ENCODE results near the gene LEUTX.
"Not testable (repeated sequence)": the region's sequence is repeated elsewhere in the genome, so short reads cannot be mapped to it uniquely, and the experiment has no call there.

Gene LEUTX

DNA sequence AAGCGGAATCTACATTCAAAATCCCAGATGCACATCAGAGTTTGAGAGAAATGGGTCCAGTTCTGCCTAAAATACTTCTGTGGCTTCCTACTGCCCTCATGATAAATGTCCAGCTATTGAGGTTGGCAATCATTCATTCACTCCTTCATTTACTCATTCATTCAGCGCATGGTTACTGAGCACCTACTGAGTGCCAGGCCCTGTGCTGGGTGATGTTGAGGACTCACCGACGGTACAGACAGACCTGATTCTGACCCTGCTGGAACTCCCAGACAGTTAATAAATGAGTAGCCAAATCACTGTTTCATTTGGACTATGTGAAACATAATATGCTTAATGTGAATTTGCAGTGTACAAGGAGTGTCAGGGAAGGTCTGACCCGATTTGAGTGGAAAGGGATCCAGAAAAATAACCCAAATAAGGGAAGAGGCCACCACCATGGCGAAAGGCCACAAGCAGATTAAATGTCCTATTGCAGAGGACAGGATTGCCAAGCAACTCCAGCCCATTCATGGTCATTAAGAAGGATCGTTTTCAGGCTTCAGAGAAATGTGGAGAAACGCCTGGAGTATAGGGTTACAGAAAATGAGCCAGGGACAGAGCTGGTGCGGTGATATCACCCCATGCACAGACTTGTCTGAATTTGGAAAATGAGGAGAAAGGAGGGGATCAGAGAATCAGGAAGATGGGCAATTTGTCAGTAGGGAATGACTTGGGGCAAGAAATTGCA, 34.8 kb downstream of the LEUTX start:
- DNase-seq (ENCODE audit: insufficient read length, low spot score) (no peak), FAIRE-seq (no peak)
- TF ChIP-seq, protein P1, sequence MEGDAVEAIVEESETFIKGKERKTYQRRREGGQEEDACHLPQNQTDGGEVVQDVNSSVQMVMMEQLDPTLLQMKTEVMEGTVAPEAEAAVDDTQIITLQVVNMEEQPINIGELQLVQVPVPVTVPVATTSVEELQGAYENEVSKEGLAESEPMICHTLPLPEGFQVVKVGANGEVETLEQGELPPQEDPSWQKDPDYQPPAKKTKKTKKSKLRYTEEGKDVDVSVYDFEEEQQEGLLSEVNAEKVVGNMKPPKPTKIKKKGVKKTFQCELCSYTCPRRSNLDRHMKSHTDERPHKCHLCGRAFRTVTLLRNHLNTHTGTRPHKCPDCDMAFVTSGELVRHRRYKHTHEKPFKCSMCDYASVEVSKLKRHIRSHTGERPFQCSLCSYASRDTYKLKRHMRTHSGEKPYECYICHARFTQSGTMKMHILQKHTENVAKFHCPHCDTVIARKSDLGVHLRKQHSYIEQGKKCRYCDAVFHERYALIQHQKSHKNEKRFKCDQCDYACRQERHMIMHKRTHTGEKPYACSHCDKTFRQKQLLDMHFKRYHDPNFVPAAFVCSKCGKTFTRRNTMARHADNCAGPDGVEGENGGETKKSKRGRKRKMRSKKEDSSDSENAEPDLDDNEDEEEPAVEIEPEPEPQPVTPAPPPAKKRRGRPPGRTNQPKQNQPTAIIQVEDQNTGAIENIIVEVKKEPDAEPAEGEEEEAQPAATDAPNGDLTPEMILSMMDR (IDR thresholded peaks at IDR 0.05; ENCODE audit: insufficient read depth, missing control alignments), result no peak

DNA sequence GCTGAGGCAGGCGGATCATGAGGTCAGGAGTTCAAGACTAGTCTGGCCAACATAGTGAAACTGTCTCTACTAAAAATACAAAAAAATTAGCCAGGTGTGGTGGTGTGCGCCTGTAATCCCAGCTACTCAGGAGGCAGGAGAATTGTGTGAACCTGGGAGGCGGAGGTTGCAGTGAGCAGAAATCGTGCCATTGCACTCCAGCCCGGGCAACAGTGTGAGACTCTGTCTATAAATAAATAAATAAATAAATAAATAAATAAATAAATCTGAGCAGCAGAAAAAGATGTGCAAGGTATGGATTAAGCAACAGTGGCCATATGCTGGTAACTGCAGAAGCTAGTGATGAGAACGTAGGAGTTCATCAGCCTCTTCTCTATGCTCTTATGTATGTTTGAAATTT, 35.5 kb downstream of the LEUTX start:
- FAIRE-seq, result not testable (repeated sequence)

DNA sequence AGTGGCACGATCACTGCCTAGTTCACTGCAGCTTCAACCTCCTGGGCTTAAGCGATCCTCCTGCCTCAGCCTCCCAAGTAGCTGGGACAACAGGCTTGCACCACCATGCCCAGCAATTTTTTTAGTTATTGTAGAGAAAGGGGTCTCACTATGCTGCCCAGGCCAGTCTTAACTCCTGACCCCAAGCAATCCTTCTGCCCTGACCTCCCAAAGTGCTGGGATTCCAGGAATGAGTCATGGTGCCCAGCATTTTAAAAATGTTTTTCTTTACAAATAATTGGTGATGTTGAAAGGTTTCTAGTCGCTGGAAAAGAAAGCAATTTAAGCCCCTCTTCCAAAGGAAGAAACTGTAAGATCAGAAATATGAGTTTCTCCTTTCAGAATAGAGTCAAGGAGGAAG, 35.9 kb downstream of the LEUTX start:
- TF ChIP-seq, protein P1 (IDR thresholded peaks at IDR 0.05; ENCODE audit: insufficient read depth, missing control alignments), result no peak
- FAIRE-seq, result no peak
- DNase-seq (ENCODE audit: insufficient read length, low spot score), result no peak

More for the DNA sequence above, 35.5 kb downstream of the LEUTX start:
- not testable (repeated sequence) for DNase-seq (ENCODE audit: insufficient read length, low spot score)

DNA sequence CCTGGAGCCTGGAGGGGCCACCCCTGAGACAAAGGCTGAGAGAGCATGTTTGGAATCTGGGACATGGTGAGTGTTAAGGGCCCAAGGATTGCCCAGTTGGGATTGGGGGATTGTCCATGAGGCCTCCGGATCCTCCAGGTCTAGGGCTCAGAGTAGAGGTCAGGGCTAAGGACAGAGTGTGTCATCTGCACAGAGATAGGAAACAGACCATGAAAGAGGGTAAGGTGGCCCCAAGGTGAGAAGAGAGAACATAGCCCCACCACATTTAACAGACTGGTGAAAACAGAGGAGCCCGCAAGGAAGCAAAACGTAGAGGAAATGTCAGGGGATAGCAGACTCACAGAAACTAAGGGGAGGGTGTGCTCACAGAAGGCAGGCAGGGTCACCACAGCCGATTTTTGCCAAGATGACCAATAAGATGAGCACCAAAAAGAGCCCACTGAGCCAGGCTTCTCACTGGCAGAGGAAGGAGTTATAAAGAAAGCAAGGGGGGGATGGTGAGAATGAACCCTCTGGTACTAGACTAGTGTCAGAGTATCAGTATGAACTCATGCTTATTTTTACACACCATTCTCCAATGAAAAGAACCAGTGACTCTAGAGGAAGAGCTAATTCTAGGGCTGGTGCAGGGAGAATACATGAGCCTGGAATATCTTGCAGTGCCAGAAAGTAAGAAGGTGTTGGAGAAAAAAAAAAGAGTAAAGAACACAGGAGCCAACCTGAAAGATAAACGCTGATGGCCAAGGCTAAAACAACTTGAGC, 37.8 kb downstream of the LEUTX start:
- FAIRE-seq (no peak), DNase-seq (ENCODE audit: insufficient read length, low spot score) (no peak)
- TF ChIP-seq, protein P1 (IDR thresholded peaks at IDR 0.05; ENCODE audit: insufficient read depth, missing control alignments), result no peak

DNA sequence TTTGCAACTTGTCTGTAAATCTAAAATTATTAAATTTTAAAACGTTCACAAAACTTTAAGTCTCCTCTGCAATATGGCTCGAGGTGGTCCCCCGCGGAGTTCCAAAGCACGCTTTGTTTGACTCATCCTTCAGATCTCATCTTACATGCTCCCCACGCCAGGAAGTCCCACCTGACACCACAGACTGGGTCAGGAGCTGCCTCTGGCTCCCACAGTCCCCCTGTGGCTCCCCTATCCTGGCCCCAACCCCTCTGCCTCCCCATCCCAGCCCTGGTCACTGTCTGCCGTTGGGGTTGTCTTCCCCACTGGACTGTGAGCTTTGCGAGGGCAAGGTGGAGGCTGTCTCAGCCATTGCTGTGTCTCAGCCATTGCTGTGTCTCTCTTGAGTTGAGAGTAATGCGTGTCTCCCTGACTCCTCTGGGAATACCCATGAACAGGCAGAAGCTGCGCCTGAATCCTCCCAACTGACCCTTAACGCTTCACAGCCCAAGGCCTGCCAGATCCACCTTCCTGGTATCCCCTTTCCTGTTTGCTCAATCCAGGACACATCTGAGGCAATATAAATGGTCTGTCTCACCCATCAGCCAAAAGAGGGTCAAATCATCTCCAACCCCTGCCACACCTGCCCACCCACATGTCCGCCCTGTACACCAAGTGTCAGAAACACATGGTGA, 39.4 kb downstream of the LEUTX start:
- DNase-seq (ENCODE audit: insufficient read length, low spot score), result no peak
- no peak for FAIRE-seq
- TF ChIP-seq, protein P1 (IDR thresholded peaks at IDR 0.05; ENCODE audit: insufficient read depth, missing control alignments), result no peak

DNA sequence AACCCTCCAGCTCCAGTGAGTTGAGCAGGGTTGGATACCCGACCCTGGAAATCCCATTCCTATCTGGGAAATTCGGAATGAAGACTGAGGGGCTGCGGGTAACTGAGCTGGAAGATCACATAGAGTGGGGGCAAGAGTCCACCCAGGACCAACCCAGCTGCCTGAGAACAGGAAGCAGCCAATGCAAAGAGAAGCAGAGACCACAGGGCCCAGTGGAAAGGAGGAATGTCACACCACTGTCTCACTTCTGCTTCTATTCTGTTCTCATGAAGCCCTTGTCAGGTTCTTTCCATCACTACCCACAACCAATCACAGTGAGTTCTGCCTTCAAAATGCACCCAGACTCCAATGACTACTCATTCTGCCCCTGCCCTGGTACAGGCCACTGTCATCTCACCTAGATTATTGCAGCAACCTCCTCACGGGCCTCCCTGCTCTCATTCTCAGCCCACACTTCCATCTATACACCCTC, 40.0 kb downstream of the LEUTX start:
- no peak for DNase-seq (ENCODE audit: insufficient read length, low spot score)
- FAIRE-seq, result no peak
- TF ChIP-seq, protein P1 (IDR thresholded peaks at IDR 0.05; ENCODE audit: insufficient read depth, missing control alignments), result no peak

DNA sequence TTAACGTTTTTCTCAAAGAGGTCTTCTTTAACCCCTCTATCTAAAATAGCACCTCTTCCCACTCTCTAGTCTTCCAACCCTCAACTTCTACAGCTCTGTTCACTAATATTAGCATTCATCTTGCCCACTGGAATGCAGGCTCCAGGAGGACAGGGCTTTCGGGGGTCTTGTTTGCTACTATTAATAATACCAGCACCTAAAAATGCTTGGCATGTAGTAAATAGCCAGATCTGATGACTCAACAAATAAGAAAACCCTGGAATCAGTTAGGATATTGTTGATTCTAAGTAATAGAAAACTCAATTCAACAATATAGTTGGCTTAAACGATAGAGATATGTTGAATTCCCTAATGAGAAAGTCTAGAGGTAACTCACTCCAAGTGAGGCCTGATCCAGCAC, 41.1 kb downstream of the LEUTX start:
- FAIRE-seq, result no peak
- no peak for DNase-seq (ENCODE audit: insufficient read length, low spot score)
- TF ChIP-seq, protein P1 (IDR thresholded peaks at IDR 0.05; ENCODE audit: insufficient read depth, missing control alignments), result no peak
